GM23248 (cell line): Measurements from ENCODE around the gene TCEA2.

Experiments used
- EZH2 ChIP-seq: fragments of 200-600 bp; sonication (generic); IDR thresholded peaks from 2 replicates; pipeline ENCODE4 v1.6.1; 2018; ENCODE audit warnings: antibody characterized with exemption, mild to moderate bottlenecking; ENCODE audit not compliant: insufficient read depth, poor library complexity, severe bottlenecking
- EZH2phosphoT487 ChIP-seq: fragments of 200-600 bp; sonication (generic); IDR thresholded peaks from 2 replicates; pipeline ENCODE4 v1.6.1; 2018; ENCODE audit warnings: antibody characterized with exemption, moderate library complexity, mild to moderate bottlenecking, low read depth; ENCODE audit not compliant: insufficient read depth

DNA sequence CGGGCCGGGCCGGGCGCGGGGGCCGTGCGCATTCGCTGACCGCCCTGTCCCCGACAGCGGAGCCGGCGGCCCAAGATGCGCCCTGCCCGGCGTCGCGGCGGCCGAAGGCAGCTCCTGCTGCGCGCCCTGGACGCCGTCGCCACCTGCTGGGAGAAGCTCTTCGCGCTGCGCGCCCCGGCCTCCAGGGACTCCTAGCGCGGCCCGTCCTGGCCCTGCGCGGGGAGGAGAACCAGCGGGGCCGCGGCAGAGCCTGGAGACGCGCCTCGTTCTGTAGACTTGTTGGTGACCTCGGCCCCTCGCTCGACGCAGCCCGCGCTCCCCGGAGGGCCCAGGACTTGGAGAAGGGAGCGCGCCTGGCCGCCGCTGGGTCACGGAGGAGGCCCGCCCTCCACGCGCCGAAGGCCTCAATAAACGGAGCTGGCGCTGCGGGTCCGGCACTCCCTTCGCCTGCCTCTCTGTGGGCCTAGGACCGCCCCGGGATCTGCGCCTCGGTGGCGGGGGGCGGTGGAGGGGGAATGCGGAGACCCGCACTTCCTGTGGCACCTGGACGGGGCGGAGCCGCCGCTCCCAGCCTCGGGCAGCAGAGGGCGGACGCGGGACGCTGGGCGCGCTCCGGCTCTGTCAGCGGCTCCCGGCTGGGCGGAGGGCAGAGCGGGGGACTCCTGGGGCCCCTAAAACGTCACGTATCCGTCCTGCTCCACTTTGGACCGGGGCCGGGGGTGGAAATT, 24.3 kb upstream of the TCEA2 start:
- TF ChIP-seq EZH2 (no peak), EZH2phosphoT487 (no peak)
